Activated CD4-positive, alpha-beta T cell treated with anti-CD3 and anti-CD28 coated beads, Interleukin-2, amount 50 U/mL, for 24 hours (primary cell): ENCODE data around the gene GAS7.

Source experiments
- DNase-seq, 2 donors: peaks; one replicate each; pipeline ENCODE4 v3.0.0-alpha.2; 2020; ENCODE audit warnings: low read depth in 1 of 2, low spot score in 1 of 2

Gene GAS7

DNA sequence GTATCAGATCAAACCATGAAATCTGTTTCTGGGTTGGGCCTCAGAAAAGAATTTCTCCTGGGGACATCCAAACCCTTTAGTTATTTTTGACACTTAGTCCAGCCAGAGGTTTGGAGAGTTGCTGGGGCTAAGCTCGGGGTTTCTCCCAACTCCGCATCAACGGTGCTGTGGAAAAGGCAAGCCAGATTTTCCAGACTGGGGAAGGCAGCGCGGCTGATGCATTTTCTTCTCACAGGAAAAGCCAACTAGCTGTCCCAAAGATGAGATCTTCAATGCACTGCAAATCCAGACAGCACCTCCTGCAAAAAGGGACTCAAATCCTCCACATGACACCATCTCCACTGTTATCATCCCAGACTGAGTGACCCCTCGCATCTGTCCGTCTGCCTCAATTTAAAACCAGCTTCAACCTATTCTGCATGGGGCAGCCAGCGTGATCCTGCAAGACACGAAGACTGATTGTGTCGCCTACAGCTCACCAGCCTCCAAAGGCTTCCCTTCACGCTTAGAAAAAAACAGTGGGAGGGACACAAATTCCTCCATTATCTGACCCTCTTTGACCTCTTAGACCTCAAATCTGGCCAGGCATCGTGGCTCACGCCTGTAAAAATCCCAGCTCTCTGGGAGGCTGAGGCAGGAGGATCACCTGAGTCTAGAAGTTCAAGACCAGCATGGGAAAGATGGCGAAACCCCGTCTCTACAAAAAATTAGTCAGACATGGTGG is 62.0 kb downstream of the GAS7 start:
- no peak for DNase-seq

DNA sequence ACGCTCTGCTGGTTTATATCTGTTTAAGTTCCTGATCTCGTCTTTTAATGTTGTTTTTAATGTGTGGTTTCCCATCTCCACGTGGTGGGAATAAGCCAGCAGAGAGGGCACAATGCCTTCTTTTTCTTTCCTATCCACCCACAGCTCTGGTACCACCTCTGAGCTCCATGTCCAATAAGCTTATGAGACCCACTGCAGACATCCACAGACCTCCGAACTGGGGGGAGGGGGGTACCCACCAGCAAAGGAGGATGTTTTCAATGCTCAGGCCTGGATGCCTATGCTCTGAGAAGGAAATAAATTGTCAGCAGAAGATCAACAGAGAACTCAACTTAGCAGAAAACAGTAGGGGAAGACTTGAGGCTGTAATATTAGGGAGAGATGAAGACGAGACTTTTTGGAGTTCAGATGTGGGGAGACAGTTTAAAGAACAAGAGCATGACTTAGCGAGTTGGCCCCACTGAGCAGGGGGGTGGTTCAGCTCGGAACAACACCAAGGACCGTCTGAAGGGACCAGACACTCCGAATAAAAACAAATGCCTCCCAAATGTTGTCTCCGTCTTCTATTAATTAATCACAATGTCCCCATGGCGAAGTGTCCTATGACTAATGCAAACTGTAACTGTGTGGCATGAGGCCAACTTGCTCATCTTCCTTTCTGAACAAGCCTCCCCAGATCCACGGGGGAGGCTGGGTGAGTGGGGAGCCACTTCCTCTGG is 62.7 kb downstream of the GAS7 start:
- no peak for DNase-seq

DNA sequence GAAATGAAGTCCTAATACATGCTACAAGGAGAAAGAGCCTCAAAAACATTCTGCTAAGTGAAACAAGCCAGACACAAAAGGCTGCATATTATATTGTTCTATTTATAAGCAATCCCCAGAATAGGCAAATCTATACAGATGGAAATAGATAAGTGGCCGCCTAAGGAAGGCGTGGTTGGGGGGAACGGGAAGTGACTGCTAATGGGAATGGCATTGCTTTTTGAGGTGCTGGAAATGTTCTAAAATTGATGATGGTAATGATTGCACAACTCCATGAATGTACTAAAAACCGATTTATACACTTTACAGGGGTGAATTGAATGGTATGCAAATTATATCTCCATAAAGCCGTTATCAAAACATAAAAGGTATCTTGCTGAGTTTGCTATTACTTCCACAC is 67.7 kb downstream of the GAS7 start:
- no peak for DNase-seq

DNA sequence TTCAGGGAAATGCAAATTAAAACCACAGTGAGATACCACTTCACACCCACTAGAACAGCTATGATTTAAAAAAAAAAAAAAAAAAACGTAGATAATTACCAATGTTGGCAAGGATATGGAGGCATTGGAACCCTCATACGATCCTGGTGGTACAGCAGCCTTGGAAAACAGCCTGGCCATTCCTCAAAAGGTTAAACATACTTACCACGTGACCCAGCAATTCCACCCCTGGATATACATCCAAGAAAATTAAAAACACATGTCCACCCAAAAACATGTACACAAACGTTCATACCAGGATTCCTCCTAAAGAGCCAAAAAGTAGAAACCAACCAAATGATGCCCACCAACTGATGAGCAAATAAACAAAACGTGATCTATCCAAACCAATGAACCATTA is 68.1 kb downstream of the GAS7 start:
- no peak for DNase-seq

DNA sequence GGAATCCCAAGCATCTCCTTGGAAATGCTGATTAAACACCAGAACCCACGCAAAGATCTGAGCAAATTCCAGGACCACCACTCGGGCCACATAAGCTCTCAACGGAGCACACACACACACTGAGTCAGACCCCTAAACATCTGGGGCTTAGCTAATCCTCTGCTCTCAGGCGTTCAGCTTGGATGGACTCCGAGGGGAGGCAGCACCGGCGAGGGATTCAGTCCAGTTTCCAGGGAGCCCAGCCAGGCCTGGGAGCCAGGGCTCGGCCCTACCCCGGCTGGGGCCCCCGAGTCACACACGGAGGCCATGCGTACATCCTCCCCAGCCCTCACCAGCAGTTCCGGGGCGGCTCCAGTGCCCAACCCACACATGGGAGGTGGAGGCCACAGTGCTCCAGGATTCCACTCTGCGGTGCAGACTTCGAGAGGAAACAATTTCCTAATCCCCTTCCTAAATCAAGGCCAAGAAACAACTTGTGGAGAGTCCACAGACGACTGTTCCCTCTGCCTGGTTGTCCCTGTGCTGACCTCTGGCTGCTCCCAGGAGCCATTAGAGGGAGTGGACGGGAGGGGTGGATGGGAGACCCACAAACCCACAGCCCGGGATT is 70.5 kb downstream of the GAS7 start:
- DNase-seq, result no peak

DNA sequence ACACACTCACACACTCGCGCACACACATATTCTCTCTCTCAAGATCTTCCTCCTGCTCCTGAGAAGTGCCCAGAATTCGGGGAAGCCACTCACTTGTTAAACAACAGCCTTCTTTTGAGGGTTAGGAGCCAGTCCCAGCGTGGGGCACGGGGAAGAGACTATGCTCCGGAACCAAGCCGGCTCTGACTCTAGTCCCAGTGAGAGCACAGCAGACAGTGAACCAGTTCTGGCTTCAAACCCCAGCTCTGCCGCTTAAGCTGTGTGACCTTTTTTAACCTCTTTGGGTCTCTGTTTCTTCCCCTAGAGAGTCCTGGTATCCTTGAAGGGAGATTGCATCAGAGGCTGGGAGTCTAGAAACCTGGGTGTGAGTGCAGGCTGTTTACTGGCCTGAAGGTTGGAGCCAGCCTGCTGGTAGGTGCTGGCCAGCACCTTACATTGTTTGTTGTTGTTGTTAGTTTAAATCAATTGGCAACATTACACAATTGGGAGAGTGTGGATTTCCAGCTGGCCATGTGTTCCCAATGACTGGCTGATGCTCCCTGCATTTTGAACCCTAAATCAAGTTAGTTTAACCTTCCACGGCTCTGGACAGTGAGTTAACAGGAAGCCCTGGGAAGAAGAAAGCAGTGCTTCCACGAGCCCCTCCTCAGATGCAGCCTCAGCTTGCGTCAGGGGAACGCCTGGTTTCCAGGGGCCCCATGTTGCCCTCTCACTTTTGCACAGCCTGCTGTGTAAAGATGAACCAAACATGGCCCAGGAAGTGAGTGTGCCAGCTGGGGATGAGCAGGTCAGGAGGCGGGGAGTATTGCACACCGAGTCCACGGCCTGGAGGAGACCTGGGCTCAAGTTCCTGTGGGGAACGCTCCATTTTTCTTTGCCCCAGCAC is 71.5 kb downstream of the GAS7 start:
- DNase-seq, result no peak

DNA sequence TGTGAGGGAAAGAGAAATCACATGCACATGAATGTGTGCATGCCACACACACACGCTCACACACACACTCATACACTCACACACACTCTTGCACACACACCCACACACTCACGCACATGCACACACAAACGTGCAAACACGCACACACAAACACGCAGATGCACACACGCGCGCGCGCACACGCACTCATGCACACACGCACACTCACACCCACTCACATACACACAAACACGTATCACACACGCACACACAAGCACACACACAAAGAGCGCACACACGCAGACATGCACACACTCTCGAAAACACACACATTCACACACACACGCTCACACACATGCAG is 72.2 kb downstream of the GAS7 start:
- DNase-seq, result no peak

DNA sequence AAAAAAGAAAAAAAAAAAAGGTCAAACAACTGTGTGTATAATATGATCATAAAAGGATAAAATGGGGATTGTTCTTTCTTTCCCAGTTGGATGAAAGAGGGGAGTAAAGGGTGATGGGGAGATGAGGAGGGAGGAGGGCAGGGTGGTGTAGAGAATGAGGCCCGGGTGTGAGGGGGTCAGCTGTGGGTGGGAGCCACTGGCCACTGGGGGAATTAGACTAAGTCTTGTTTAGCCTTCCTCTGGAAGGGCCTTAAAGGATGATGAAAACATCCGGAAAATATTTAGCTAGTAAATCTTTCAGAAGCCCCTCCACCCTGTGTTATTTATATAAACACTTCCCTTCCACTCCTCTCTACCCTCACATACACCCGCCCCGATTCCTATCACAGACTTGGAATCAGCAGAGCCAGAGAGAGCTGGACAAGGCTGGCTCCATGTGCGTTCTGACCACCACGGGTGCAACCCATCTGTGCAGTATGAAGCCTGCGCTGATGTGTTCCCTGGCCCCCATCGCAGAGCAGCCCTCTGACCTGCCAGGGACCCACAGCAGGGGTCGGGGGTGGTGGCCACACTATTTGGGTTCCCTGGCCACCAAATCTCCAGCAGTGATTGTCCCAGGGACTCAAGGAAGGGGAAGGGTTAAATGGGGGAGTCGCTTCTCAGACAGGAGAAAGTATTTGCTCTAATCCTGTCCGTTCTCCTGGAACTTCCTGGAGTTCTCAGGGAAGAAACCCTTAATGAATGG is 72.7 kb downstream of the GAS7 start:
- DNase-seq, result no peak

DNA sequence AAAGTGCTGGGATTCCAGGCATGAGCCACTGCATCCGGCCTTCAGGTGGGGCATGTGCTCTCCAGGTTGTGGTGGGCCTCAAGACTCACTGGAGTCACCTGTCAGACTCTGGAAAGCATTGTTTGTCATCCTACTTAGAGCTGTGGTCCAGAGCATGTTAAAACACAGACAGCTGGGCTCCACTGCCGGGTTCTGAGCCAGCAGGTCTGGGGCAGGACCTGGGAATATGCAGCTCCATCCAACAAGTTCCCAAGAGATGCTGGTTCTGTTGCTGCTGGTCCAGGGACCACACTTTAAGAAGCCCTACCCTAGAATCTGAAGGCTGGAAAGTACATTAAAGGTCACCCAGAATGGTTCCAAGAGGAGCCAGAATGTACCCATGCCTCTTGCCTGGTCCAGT is 75.3 kb downstream of the GAS7 start:
- no peak for DNase-seq

DNA sequence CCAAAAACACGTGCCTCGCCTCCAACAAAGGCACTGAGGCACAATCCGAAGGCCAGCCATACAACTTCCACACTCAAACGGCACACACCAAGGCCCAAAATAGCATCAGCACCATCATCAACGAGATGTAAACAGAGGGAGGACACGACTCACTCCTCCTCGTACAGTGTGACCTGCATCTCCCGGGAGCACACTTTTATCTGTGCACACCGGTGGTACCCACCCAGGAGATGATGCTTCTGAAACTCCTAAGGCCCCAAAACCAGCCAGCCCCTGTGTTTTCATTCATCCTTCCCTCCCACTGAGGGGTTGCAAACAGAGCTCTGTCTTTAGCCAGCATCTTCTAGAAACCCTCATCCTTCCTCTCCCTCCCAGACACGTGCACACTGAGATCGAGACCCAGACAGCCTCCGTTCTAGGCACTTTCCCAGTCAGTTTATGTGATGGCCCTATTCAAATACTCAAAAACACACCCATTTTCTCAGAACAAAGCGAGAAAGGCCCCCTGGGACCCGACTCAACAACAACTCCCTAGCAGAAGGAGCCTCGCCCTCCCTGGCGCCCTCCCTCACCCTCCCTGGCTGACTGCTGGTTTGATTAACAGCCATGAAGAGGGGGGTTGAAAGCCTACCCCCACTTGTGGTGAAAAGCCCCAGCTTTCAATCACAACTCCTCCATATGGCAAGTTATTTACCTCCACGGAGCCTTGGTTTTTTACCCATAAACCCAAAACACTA is 76.3 kb downstream of the GAS7 start:
- no peak for DNase-seq

DNA sequence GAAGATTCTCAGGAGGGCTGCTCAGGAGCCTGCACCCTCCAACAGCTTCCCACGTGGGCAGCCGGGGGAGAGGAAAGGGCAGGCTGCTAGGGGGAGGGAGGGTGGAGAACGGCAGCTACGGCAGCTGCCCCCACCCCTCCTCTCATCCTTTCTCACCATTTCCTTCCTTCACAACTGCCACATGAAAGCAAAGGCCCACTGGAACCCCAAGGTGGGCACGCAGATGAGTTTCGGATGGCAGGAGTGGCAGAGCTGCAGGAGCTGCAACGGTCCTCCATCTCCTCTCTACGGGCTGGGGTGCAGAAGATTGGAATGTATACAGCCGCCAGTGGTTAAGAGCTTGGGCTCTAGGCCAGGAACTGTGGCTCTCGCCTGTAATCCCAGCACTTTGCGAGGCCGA is 77.7 kb downstream of the GAS7 start:
- DNase-seq, result no peak

DNA sequence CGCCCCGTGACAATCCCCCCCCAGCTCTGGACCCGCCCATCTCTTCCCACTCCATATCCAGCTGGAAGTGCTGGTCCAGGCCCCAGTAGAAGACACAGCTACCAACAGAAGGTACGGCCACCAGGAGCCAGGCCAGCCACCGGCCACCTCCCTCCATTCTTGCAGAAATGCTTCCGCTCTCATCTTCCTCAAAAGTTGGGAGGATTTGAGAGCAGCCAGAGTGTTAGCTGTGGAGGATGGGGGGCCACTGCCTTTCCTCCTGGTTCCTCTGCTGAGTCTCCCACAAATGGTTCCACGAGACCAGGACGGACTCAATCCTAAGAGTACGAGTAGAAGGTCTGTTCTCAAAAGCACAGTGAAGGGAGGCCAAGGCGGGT is 78.3 kb downstream of the GAS7 start:
- DNase-seq, result no peak

DNA sequence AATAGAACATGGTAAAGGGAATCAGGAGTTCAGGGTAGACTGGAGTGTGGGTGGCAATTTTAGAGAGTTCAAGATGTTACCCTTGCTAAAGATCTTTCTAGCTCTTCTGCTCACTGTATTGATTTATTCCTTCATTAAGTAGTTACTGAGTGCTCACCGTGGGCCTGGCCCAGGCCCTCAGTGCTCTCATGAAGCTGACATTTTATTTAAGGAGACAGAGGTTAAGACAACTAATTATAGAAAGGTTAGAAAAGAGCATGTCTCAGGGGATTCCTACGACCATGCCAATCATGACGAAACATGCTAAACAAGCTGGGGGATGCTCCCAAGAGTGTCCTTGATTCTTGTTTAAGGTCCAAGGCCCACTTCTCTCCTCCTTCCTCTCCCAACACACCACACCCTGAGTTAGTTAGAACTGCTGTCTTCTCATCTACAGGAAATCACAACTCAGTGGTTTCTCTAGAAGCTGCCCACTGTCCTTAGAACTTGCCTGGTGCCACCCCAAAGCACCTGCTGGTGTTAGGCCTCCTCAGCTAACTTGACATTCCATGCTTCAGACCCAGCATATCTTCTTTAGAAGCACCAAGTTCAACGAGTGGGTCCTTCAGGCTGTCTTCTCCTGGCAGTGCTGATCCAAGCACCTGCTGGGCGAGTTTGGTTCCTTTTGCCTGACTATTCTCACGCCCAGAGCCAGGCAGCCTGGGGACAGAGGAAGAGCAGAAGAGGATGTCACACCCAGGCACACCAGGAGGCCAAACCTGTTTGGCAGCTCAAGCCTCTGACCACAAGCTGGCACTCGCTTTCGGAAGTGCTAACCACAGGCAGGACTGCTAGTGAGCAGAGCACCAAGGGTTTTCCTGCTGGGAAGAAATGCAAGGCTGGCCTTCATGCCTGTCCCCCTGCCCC is 79.0 kb downstream of the GAS7 start:
- DNase-seq, result no peak

DNA sequence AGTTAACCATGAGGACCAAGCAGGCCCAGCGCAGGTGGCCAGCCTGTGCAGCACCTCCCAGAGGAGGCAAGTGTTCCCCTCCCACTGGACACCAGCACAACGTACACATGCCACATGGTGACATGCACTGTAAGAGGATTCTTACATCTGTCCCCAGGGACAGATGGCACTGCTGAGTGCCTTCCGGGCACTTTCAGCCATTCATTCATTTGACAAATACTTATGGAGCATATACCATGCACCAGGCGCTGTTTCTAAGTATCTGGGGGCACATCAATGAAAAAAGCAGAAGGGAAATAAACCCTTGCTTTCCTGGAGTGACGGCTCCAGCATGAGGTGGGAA is 79.6 kb downstream of the GAS7 start:
- no peak for DNase-seq

DNA sequence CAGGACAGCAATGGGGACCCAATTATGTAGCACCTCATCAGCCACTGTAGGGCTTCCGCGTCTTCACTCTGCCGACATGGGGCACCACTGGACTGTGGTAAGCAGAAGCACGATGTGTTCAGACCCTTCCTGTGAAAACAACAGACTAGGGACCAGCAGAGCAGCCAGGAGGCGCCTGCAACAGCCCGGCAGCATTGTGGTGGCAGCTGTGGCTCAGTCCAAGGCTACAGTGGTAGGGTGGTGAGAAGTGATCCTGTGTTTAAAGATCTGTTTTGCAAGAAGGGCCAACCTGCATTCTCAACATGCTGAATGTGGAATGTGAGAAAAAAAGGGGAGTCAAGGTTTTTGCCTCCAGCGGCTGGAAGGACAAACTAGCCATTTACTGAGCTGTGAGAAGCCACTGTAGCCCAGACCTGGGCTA is 80.8 kb downstream of the GAS7 start:
- no peak for DNase-seq

DNA sequence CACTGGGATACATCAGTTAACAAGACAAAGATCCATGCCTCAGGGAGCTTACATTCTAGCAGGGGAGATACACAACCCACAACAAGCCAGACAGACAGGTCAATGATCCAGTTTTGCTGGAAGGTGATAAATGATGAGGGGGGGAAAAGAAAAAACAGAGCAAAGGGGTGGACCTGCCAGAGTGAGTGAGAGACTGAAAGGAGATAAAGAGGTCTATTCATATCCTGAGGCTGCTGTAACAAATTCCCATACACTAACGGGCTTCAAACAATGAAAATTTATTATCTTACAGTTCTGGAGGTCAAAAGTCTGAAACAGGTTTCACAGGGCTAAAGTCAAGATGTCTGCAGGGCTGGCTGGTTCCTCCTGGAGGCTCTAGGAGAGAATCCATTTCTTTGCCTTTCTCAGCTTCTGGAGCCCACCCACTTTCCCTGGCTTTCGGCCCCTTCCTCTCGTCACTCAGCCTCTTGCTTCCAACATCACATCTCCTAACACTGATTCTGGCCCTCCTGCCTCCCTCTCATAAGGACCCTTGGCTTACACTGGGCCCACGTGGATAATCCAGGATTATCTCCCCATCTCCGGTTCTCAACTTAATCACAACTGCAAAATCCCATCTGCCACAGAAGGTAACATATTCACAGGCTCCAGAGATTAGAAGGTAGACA is 81.5 kb downstream of the GAS7 start:
- DNase-seq, result no peak

DNA sequence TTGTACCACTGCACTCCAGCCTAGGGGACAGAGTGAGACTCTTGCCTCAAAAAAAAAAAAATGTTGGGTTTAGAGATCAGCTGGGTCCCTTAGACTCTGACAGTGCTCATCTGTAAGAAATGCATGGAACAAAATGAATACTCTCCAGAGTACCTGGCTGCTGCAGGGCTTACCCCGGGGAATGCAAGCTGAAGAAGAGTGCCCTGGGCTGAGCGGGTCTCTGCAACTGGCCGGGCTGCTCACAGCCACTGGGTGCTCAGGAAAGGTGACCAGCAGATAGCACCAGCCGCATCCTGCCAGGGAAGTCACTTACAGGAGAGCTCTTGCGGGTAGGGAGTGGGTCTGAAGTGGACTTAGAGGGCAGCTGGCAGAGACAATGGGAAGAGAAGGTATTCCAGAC is 82.1 kb downstream of the GAS7 start:
- no peak for DNase-seq

DNA sequence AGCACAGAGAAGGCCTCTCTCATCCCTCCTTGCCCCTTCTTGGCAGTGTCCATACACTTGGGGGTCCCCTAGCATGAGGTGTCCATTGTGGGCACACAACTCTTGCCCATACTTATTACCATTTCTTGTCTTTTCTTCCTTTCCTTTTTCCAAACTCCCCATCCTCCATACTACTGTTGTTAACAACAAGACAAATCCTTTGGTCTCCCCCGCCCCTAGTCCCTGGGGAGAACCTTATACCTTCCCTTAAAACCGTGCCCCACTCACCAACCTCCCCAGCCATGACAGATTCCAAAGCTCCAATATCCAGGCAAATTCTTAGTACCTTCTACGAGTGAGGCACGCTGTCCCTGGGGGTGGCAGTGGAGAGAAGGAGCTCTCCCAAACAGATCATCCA is 82.9 kb downstream of the GAS7 start:
- no peak for DNase-seq
